GM19463 (cell line): ENCODE measurements around the gene F10.

Source experiments
- ATAC-seq: cut with Tn5 transposase; IDR thresholded peaks from one replicate; pipeline ENCODE4 v1.9.1; 2021; ENCODE audit warnings: mild to moderate bottlenecking, moderate library complexity; ENCODE audit not compliant: unreplicated experiment

F10 gene

GRCh38 chr13:113129921-113130750, 7.5 kb downstream of the F10 start:
- ATAC-seq: no peak

DNA sequence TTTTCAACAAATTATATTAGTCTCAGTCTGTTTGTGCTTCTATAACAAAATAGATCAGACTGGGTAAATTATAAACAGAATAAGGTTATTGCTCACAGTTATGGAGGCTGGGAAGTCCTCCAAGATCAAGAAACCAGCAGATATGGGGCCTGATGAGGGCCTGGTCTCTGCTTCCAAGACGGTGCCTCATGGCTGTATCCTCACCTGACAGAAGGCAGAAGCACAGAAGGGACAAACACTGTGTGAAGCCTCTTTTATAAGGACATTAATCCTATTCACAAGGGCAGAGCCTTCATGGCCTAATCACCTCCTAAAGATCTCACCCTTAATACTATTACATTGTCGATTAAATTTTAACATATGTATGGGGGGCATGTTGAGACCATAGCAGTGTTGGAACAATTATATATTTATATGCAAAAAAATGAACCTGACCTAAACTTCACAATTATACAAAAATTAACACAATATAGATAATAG, 12.7 kb downstream of the F10 start:
- no peak for ATAC-seq

DNA sequence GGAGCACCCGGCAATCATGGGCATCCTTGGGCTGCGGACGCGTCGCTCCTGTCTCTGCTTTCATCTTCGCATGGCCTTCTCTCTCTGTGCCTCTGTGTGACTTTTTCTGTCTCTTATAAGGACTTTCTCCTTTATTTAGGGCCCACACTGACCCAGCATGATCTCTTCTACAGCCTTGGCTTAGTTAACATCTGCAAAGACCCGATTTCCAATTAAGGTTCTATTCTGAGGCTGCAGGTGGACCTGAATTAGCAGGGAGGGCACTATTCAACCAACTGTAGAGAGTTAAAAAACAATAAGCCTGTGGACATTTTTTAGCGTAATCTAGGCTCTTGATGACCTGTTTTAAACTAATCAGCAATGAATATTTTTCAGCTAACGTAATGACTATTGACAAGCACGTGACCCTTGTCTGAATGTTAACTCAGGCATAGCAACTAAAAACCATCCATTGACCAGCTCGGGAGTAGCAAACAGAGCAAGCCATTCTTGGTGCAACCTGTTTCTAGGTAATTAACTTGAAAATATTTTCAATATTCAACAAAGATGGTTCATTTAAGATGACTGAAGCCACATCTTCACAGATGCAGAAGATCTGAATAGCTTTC, 15.2 kb downstream of the F10 start:
- ATAC-seq: no peak

DNA sequence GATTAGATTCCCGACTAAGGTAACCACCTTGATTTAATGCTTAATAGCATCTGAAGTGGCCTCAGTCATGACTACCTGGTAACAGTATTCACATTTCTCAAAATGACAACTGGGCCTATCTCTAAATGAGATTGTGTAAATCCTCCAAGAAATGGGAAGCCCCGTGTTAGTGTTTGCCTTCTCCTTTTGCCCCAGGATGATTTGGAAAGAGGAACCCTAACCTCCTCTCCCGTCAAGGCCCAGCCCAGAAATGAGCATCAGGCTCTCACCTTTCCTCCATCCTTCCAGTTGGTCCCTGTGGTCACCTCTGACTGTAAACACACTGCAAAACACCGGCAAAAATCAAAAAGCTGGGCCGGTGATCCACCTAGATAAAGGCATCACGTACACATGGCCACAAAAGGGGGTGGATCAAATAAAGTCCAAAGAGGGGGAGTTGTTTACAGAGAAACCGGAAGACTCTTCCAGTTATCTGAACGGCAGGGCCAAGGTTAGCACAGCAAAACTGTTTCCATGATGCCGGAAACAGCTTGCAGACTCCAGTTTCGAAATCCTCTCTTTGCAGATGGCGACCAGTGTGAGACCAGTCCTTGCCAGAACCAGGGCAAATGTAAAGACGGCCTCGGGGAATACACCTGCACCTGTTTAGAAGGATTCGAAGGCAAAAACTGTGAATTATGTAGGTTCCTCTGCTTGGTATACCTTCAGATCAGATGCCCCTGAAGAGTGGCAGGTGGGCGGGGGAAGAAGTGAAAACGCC, 16.4 kb downstream of the F10 start:
- ATAC-seq: no peak

GRCh38 chr13:113139577-113139976, 17.0 kb downstream of the F10 start:
- ATAC-seq: no peak

GRCh38 chr13:113140677-113141600, 18.3 kb downstream of the F10 start:
- ATAC-seq: no peak

- no peak for ATAC-seq
Measured at GRCh38 chr13:113141601-113141970, 19.0 kb downstream of the F10 start.

GRCh38 chr13:113142876-113143275, 20.3 kb downstream of the F10 start:
- no peak for ATAC-seq

DNA sequence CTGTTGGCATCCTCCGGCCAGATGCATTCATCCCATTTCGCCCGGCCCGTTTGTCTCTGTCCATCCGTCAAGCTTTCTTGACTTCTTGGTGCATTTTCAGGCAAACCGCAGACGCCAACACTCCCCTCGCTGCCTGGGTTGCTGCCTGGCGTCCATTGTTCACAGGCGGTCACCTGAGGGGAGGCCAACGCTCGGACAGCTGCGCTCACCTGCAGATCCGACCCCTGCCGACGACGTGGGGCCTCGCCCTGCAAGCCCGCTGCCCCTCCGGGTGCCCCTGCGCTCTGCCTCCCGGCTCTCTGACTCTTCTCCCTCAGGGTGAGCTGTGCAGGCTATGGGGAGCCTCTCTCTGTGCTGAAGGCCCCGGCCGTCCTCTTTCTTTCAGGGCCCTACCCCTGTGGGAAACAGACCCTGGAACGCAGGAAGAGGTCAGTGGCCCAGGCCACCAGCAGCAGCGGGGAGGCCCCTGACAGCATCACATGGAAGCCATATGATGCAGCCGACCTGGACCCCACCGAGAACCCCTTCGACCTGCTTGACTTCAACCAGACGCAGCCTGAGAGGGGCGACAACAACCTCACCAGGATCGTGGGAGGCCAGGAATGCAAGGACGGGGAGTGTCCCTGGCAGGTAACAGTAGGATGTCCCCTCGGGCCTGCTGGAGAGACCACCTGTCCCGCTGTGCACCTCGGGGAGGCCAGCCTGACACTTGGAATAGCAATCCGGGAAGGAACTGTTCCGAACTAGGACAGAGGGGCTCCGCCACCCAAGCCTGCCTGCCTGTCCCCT, 21.1 kb downstream of the F10 start:
- ATAC-seq: no peak

- ATAC-seq: no peak
Measured at GRCh38 chr13:113144255-113144629, 21.6 kb downstream of the F10 start.

GRCh38 chr13:113145496-113145895, 22.9 kb downstream of the F10 start:
- ATAC-seq: no peak

DNA sequence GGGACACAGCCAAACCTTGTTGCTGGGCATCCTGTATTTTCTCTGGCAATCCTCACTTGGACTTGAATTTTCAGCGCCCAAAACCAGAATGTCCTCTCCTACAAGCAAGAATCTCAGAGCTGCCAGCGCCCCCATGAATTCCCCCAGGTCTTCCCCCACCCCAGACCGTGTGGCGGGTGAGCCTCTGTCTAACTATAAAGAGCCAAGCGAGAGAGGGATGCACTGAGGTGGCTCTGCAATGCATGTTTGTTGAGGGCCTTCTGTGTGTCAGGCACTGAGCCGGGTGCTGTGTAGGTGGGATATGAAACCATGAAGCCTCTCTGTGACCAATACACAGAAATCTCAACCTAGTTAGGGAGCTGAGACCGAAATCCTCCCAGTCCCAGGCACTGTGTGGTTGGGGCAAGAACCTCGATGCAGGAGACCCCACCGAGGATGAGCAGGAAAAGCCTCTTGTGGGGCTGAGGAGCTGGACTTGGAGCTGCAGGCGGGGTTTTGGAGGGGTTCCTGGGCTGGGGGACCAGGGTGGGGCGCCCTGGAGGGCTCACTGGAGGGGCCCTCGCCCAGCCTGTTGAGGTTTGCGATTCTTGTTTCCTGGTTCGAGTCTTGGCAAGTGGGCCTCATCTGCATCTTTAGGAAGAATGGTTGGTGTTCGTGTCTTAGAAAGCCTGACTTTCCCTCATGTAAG, 23.5 kb downstream of the F10 start:
- no peak for ATAC-seq

DNA sequence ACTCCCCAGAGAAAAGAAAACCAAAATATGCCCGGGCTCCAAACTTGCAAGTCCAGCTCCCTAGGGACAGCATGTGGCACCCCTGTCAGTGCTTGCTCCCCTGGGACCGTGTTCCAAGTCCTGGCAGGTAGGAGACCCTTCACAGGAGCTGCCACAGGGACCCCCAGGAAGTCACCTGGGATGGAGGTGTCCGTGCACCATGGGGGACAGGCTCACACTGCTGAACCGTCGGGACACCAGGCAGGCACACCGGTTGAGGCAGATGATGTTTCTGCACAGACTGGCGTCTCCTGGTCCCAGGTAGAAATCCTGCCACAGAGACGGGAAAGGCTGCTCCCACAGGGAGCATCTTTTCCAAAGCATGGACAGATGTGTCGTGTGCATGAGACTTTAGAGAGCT, 24.2 kb downstream of the F10 start:
- ATAC-seq: no peak

- no peak for ATAC-seq
Measured at GRCh38 chr13:113147206-113147605, 24.6 kb downstream of the F10 start.

DNA sequence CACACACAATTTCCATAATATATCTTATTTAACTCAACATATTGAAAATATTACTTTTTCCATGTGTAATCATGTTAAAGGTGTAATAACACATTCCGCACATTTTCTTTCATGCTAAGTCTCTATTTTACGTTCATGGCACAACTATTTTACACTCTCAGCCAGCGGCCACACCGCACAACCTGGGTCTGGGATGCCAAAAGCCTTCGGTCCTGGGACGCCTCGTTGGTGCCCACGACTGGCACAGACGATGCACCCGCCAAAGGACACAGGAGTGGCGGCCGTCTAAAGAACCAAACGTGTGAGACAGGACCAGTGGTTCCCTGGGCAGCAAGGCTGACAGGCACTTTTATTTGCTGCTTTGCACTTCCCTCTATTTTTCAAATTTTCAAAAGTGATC, 25.8 kb downstream of the F10 start:
- no peak for ATAC-seq

- ATAC-seq: no peak
Measured at GRCh38 chr13:113148940-113149503, 26.4 kb downstream of the F10 start.

DNA sequence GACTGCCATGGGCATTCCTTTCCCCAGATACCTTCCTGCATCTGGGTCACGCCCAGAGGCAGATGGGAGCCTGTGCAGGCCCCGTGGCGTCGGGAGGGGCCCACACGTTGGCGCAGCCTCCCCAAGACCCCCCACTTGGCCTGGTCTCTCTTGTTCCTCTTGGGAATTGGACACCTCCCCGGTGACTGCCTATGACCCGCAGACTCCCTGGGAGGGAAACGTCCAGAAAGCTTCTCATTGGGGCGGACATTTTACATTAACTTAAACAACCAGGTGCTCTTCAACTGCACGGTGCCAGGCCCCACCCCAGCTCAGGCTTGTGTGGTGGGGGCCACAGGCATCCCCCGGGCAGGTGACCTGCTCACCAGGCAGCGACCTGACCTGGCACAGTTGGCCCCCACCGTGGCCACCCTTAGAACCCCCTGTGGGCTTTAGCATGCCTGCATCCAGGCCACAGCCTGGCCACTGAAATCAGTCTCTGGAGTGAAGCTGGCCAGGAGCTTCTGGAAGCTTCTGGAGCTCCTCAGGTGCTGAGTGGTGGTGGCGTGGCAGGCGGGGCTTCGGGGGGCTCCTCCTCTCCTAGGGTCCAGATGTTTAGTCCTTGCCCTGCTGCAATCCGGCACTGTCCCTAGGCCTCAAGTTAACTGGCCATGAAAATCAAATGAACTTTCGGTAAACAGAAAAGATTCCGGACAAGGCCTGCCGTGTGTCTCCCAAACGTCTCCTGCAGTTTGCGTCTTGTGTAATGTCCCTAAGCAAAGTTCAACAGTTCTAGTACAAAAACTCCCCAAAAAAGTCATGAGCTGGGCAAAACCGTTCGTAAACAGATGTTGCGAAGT, 27.3 kb downstream of the F10 start:
- ATAC-seq: no peak
